NK-92 (cell line): Measurements from ENCODE around the gene EIF3F.

Experiments
- DNase-seq: peaks from one replicate; lab custom pipeline; 2025; ENCODE audit not compliant: unreplicated experiment; lab: John Stamatoyannopoulos, UW

EIF3F gene

GRCh38 chr11:7986768-7987559 is at the start of gene EIF3F:
EIF3F (plus strand) TSS chr11:7987337; CDS start chr11:7987353, 16 bp downstream.
- DNase-seq, result peak; percentile 64

DNA sequence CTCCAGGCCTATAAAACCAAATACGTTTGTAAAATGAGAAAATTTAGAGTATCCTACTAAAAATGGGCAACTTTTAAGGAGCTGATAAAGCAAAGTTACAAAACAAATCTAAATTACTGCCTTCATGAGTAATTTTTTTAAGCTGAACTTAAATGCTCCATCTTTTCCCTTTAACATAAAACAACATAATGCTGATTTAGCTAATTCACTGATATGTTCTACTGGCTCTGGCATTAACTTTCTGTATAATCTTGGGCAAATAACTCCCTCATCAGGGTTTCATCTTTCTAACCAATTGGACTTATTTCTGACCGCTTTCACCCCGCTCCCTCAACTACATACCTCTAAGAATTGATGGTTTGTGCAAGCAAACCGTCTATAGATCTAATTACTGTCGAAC is 46.0 kb upstream of the EIF3F start:
- no peak for DNase-seq

GRCh38 chr11:7941608-7942007 is 45.5 kb upstream of the EIF3F start, which contains the start of gene OR10A3:
OR10A3 (minus strand) TSS chr11:7941708; CDS start chr11:7939520, 2,188 bp downstream.
- DNase-seq, result no peak

- DNase-seq, result no peak
Observed at GRCh38 chr11:7944123-7944522, 43.0 kb upstream of the EIF3F start.

- no peak for DNase-seq
Observed at GRCh38 chr11:7949934-7950333, 37.2 kb upstream of the EIF3F start.

- DNase-seq, result no peak
Observed at GRCh38 chr11:7955191-7955590, 31.9 kb upstream of the EIF3F start.

DNA sequence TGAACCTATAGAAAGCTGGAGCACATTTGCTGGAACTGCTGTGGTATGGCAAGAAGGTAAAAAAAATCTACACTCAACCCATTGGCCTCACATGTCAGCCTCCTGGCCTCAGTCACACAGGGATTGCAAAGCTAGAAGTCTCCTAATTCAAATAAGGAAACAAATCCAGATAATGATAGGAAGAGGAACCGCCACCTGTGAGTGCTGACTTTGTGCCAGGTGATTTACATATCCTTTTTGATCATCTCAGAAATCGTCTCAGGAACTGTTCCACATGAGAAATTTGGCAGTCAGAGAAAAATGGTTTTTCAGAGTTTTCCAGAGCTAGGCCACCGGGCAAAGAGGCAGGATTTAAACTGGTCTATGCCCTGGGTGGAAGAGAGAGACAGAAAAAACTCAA is 22.9 kb upstream of the EIF3F start:
- DNase-seq, result no peak

DNA sequence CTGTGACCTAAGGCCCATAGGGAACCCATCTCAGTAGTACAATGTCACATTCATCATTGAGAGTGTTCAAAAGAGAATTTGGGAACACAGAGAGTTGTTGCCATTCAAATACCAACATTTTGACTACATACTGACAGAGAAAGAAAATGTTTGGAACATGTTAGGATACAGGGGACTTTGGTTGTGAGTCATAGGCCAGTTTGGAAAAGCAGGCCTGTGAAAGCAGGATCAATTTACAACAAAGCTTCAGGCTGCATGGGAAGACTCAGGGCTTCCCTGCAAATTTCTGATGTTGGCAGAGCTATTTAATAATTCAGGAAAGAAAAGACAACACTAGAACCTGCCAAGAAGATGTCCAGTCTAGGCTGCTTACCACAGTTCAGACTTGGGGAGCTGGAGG is 22.3 kb upstream of the EIF3F start:
- DNase-seq, result no peak

DNA sequence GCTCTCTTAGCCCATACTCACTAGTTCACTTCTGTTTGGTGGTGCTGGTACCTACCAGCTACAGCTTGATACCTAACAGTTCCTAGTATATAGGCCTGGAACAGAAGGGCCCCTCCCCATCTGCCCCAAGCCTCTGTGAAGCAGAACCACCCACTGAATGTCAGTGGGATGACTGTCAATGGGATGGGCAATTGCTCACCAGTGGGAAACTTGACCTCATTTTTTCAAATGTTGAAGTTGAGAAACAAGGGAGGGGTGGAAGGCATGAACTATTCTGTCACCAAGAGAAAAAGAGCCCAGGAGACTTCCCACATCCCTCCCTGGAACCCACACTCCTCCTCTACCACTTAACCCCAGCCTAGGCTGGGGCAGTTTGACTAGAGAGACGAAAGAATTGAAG is 21.8 kb upstream of the EIF3F start, which contains the start of gene NLRP10:
Gene NLRP10, minus strand, starts transcription at position 62 of the 400 bp plus-strand sequence. CDS start 1,952 bp downstream, outside the sequence.
- DNase-seq, result no peak

DNA sequence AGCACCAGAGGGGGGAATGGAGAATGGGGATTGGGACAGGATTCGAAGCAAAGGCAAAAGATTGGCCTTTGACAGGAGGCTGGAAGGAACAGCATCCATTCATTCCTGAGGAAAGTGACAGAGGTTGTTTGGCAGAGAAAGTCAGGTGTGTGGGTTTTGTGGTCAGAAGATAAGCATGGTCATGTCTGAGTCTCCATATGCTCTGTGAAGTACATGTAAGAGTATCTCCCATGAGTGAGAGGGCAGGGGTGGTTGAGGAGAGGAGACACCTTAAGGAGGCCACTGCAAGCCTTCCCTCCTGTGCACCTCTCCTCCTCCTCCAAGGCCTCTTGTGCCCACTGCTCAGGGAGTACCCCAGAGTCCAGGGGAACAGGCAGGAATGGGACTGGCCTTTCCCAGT is 20.0 kb upstream of the EIF3F start:
- no peak for DNase-seq

DNA sequence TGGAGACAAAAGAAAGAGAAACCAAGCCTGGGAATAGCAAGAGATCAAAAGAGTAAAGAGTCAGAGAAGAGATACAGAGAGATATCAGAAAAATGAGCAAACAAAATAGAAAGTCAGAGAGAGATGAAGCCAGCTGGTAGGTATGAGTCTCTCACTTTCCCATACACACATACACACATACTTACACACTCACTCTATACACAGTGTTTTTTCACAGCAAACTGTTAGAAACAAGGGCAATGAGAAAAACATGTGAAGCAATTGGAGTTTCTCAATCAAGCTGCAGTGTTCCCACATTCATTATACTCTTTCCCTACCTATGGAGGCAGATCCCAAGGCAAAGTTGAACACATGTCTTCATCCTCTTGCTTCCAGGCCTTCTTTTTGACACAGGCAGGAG is 19.3 kb upstream of the EIF3F start:
- no peak for DNase-seq

DNA sequence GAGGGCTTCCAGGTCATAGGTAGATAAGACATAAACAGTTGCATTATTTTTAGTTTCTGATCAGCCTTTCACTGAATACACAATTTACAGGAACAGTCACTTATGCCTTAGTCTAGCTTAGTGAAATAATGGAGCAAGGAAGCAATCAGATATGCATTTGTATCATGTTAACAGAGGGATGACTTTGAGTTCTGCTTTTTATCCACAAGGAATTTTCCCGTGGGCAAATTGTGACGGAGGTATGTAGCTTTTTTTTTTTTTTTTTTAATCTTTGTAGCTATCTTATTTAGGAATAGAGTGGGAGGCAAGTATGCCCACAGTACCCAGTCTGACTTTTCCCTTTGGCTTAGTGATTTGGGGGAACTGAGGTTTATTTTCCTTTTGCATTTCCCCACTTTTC is 18.5 kb upstream of the EIF3F start:
- no peak for DNase-seq

DNA sequence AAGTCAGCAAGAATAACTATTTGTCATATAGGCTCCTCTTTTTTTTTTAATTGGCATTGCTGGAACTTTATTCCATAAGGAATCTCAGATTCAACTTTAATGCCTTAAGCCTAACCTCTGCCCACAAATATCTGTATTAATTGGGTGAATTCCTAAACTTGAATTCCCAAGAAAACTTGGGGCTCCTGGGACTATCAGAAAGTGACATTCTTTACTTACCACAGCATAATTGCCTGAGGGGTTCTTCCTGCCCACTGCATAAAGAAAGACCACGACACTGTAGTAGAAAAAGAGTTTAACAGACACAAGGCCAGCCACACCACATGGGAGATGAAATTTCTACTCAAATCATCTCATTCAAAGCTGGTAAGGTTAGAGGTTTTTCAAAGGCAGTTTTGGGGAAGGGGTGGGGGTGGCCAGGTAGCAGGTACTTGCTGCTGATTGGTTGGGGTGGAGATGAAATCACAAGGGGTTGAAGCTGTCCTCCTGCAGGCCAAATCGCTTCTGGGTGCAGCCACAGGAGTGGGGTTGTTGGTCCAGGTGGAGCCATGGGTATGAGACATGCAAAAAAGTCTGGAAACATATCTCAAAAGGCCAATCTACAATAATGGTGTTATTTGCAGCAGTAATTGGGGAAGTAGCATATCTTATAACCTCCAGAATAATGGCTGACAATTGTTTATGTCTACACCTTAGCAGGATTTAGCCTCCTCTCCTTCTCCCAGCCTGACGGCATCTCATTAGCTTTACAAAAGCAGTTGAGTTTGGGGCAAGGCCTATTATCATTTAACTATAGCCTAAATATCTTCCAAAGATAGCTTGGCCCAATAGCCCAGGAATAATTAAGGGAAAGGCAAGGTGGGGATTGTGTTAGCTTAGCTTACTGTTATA is 17.1 kb upstream of the EIF3F start:
- no peak for DNase-seq

DNA sequence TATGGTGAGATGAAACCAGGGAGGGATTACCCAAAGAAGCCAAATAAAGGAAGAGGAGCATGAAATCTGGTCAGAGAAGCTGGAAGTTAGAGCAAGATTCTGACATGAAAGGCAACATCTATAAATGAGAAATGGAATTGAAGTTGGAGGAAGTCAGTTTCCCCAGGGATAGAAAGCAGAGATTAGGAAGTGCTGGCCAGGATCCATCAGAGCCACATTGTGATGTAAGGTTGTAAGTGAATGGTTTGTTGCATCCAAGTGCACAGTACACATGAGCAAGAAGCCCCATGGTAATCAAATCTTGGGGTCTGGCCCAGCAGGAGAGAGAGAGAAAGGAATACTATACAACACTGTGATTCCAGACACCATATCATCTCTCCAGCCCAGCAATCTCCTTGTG is 15.3 kb upstream of the EIF3F start:
- no peak for DNase-seq

DNA sequence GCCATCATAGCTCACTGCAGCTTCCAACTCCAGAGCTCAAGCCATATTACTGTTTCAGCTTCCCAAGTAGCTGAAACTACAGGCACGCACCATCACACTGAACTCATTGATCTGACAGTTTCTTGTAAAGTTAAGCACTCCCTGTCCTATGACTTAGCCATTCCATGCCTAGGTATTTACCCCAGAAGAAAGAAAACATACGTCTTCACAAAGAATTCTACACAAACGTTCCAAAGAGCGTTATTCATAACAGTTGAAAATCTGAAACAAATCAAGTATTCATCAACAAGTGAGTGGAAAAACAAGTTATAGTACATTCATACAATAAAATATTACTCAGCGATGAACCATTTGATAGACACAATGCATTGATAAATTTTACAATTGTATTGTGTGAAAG is 14.1 kb upstream of the EIF3F start:
- DNase-seq, result no peak

DNA sequence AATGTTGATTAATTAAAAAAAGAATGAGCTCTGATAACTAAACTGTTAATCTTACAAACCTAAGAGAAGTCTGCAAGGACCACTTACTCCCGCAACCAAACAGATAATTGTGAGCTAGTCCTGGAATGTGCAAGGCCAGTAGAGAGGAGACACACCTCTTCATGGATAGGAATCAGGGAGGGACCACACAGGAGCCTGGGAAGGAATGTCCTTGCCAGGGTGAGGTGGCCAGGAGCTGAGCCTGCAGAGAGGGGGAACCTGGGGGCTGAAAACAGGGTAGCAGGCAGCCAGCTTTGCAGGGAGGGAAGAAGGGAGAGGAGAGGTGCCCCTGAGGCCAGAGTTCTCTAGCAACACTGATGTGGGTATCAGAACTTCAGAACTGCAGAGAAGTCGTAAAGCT is 12.5 kb upstream of the EIF3F start:
- DNase-seq, result no peak

DNA sequence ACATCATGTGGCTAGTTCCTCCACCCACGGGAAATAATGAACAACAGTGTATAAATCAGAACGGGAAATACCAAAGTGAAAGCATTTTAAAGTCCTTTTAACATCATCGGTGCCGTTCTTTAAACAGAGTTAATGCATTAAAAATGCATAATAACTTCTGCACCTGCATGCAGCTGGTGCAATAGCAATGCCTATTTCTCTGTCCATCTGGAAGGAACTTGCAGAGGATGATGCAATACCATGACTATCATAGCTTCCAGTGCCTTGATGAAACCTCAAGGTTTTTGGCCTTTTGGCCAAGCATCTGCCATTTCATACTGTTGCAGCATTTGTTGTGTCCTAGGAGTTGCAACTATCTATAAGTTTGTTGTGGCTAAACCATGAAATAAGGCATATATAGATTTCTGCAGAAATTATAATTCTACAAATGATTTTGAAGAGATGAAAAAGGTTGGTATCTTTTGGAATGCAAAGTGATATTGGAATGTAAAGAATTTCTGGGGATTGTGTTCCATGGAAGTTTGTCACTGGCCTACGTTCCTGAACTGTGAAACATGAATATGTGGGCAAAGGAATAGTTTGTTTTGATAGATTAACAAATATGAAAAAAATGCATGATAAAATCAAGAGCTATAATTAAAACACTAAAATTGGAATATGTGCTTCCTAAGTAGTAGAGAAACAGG is 9.8 kb upstream of the EIF3F start:
- DNase-seq, result no peak

DNA sequence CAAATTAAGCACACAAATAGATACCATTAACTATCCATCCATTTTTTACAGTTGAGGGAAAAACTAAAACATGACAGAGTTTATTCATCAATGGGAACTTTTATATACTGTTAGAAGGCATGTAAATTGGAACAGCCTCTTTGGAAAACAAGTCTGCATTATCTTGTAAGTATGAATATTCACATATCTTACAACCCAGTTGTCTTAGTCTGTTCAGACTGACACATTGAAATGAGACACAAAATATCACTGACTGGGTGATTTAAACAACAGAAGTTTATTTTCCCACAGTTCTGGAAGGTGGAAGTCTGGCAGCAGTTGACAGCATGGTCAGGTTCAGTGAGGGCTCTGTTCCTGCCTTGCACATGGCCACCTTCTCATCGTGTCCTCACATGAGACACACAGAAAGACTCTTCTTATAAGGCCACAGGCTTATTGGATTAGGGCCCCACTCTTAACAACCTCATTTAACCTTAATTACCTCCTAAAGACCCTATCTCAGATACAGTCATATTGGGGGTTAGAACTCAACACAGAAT is 5.4 kb upstream of the EIF3F start:
- no peak for DNase-seq

- DNase-seq, result no peak
Observed at GRCh38 chr11:7982582-7983119, 4.5 kb upstream of the EIF3F start.

GRCh38 chr11:7983832-7984590 is 3.1 kb upstream of the EIF3F start:
- no peak for DNase-seq
